ENCODE data around the gene TTC39A.

- TF ChIP-seq CTCF (IDR thresholded peaks at IDR 0.05; ENCODE audit: insufficient read depth, low read length, poor library complexity, severe bottlenecking) = no peak
- TF ChIP-seq EZH2phosphoT487 (conservative IDR thresholded peaks at IDR 0.05; ENCODE audit: low read length) = no peak
Measured at GRCh38 chr1:51304360-51304759, 26.0 kb downstream of the TTC39A start.
